Measurements from ENCODE around the gene NOP56. TPM values are rescaled to one million over a fixed set of nuclear protein-coding genes. Genes with fewer than 3 reads are reported as not detected.

NOP56 gene
- total and polyA plus RNA-seq, 8 donors = 81.0 to 241 (median 206) TPM

DNA sequence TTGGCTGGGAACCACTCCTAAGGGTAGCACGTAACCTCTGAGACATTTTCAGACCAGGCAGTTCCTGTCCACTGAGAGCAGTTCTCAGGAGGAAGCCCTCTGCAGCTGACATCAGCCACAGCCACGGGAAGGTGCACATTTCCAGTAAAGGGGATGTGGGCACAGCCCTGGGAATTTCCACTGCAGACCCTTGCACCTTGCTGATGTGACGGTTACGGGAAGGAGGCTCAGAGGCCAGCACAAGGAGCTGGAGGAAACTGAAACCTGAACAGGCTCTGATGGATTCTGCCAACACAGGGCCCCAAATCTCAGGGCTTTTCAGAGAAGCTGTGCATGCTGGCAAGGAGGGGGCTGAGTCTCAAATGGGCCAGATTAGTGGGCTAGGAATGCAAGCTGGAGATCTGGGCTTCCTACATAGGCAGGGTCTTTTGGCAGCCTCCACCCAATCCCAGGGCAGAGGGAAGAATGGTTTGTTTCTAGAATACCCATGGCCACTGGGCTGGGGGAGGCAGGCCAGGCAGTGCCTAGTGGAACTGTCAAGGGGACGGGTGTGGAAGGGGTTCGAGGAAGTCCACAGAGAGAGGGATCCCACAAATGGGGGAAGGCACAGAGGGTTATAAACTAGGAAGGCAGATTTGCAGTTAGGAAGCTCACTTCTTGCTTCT, 54.4 kb downstream of the NOP56 start:
- H3K27me3 ChIP-seq = peaks cover 0 to 10% of the 10 kb centered on the region in 2 donors
- TF ChIP-seq CTCF (IDR thresholded peaks at IDR 0.05) = no peak
- ATAC-seq (no peak), DNase-seq (no peak)
- no peak overlapping the region for H3K27ac ChIP-seq
- H3K4me1 ChIP-seq = no peaks in the 10 kb centered on the region
- H3K9me3 ChIP-seq = no peaks in the 10 kb centered on the region
- H3K36me3 ChIP-seq = no peaks in the 10 kb centered on the region
- intact Hi-C loops (cut with DNase I) = no loop called here
- no peak overlapping the region for H3K4me3 ChIP-seq

GRCh38 chr20:2707353-2708072, 55.1 kb downstream of the NOP56 start:
- intact Hi-C loops (cut with DNase I) = no loop called here
- H3K9me3 ChIP-seq = no peaks in the 10 kb centered on the region
- H3K36me3 ChIP-seq = no peaks in the 10 kb centered on the region
- TF ChIP-seq CTCF (IDR thresholded peaks at IDR 0.05) = no peak
- no peaks in the 10 kb centered on the region for H3K4me1 ChIP-seq
- no peak overlapping the region for H3K4me3 ChIP-seq
- ATAC-seq (no peak), DNase-seq (no peak)
- peaks cover 0 to 10% of the 10 kb centered on the region in 2 donors for H3K27me3 ChIP-seq
- H3K27ac ChIP-seq = no peak overlapping the region

Small RNAs within 50 kb of the gene (microRNA-seq; reads per million reads assigned to microRNA genes)
- 6.0 to 7.8 reads per million in 2 donors for gene MIR1292

Other genes with a start within 250 kb of the NOP56 start
- gene SNRPB, start 181.8 kb upstream of the NOP56 start, total RNA-seq = 100 to 1,000 TPM in 1 of 2 donors, 10 to 100 TPM in 1; 86.0 to 132 TPM
- gene SNRPB, start 181.8 kb upstream of the NOP56 start, polyA plus RNA-seq (ENCODE audit: insufficient read length in 6 of 6) = 100 to 1,000 TPM; 106 to 131 (median 124) TPM
- gene ZNF343, start 143.7 kb upstream of the NOP56 start, total RNA-seq = 1 to 10 TPM; 8.4 to 8.6 TPM
- gene ZNF343, start 143.7 kb upstream of the NOP56 start, polyA plus RNA-seq (ENCODE audit: insufficient read length in 6 of 6) = 10 to 100 TPM; 14.5 to 19.3 (median 15.2) TPM
- under 1 TPM in 1 of 2 donors, not detected in 1; 0.24 TPM for gene TMC2, start 116.1 kb upstream of the NOP56 start, total RNA-seq
- under 1 TPM; 0.10 to 0.37 (median 0.18) TPM for gene TMC2, start 116.1 kb upstream of the NOP56 start, polyA plus RNA-seq (ENCODE audit: insufficient read length in 6 of 6)
- 10 to 100 TPM; 51.7 to 64.8 TPM for gene IDH3B, start 11.6 kb downstream of the NOP56 start, total RNA-seq
- gene IDH3B, start 11.6 kb downstream of the NOP56 start, polyA plus RNA-seq (ENCODE audit: insufficient read length in 6 of 6) = 100 to 1,000 TPM; 109 to 129 (median 114) TPM
- gene EBF4, start 40.1 kb downstream of the NOP56 start, total RNA-seq = 10 to 100 TPM in 1 of 2 donors, 1 to 10 TPM in 1; 10.0 to 11.9 TPM
- 10 to 100 TPM; 37.4 to 55.9 (median 44.2) TPM for gene EBF4, start 40.1 kb downstream of the NOP56 start, polyA plus RNA-seq (ENCODE audit: insufficient read length in 6 of 6)
- 10 to 100 TPM in 1 of 2 donors, 1 to 10 TPM in 1; 8.1 to 25.8 TPM for gene CPXM1, start 148.0 kb downstream of the NOP56 start, total RNA-seq
- gene CPXM1, start 148.0 kb downstream of the NOP56 start, polyA plus RNA-seq (ENCODE audit: insufficient read length in 6 of 6) = 10 to 100 TPM; 68.1 to 93.7 (median 79.6) TPM
- not detected for gene C20orf141, start 162.4 kb downstream of the NOP56 start, total RNA-seq
- not detected for gene C20orf141, start 162.4 kb downstream of the NOP56 start, polyA plus RNA-seq (ENCODE audit: insufficient read length in 6 of 6)
- not detected for gene TMEM239, start 163.7 kb downstream of the NOP56 start, total RNA-seq
- gene TMEM239, start 163.7 kb downstream of the NOP56 start, polyA plus RNA-seq (ENCODE audit: insufficient read length in 6 of 6) = under 1 TPM in 1 of 6 donors, not detected in 5; 0.05 TPM
- gene PCED1A, start 188.0 kb downstream of the NOP56 start, total RNA-seq = 10 to 100 TPM; 34.3 to 39.2 TPM
- 10 to 100 TPM; 50.2 to 66.7 (median 61.1) TPM for gene PCED1A, start 188.0 kb downstream of the NOP56 start, polyA plus RNA-seq (ENCODE audit: insufficient read length in 6 of 6)
- gene VPS16, start 188.1 kb downstream of the NOP56 start, total RNA-seq = 10 to 100 TPM; 38.6 to 42.7 TPM
- gene VPS16, start 188.1 kb downstream of the NOP56 start, polyA plus RNA-seq (ENCODE audit: insufficient read length in 6 of 6) = 10 to 100 TPM; 31.9 to 42.0 (median 34.8) TPM
- 10 to 100 TPM; 51.0 to 54.0 TPM for gene PTPRA, start 220.8 kb downstream of the NOP56 start, total RNA-seq
- gene PTPRA, start 220.8 kb downstream of the NOP56 start, polyA plus RNA-seq (ENCODE audit: insufficient read length in 6 of 6) = 10 to 100 TPM; 76.9 to 88.1 (median 80.1) TPM

Measured in left lung (tissue), 10 donors.